Choroid plexus epithelial cell (primary cell): ENCODE results near the gene PYM1.

Experiments used
- DNase-seq: peaks from one replicate; pipeline ENCODE4 v3.0.0-alpha.2; 2010; ENCODE audit warnings: low read depth
- H3K4me3 ChIP-seq: 2 replicates; pipeline ENCODE4 v1.5.1; 2011; ENCODE audit warnings: low read depth, mild to moderate bottlenecking, control low read depth, low read length, moderate library complexity
- TF ChIP-seq, protein P1 (sequence below): conservative IDR thresholded peaks from 2 replicates; pipeline ENCODE4 v1.5.1; 2011; ENCODE audit warnings: low read depth, mild to moderate bottlenecking, control low read depth, inconsistent platforms, low read length, moderate library complexity

Gene PYM1

DNA sequence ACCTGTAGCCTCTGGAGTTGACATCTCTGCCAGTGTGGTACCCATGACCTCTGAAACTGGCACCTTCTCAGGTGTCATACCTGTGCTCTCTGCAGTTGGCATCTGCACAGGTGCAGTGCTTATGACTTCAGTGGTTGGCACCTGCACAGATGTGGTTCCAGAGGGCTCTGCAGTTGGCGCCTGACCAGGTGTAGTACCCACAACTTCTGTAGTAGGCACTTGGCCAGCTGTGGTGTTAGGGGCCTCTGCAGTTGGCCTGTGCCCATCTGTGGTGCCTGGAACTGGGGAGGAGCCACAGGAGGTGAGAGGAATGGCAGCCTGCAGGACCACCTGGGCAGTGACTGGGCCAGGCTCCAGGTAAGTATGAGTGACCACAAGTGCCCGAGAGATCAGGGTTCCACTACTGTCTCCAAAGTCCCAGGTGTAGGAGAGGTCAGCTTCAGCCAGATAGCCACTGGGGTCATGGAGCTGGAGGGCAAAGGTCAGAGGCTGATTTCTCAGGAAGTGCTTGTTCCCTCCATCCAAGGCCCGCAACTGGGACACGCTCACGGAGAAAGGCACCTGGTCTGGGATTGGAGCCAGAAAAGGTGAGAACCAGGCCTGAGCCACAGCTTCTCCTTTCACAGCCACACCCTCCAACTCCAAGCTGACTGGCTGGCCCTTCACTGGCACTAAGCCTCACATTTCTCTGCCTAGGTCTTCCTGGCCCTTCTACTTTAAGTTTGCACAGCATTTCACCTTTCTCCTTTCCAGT is 29.6 kb upstream of the PYM1 start:
- no peak for DNase-seq
- TF ChIP-seq, protein P1, sequence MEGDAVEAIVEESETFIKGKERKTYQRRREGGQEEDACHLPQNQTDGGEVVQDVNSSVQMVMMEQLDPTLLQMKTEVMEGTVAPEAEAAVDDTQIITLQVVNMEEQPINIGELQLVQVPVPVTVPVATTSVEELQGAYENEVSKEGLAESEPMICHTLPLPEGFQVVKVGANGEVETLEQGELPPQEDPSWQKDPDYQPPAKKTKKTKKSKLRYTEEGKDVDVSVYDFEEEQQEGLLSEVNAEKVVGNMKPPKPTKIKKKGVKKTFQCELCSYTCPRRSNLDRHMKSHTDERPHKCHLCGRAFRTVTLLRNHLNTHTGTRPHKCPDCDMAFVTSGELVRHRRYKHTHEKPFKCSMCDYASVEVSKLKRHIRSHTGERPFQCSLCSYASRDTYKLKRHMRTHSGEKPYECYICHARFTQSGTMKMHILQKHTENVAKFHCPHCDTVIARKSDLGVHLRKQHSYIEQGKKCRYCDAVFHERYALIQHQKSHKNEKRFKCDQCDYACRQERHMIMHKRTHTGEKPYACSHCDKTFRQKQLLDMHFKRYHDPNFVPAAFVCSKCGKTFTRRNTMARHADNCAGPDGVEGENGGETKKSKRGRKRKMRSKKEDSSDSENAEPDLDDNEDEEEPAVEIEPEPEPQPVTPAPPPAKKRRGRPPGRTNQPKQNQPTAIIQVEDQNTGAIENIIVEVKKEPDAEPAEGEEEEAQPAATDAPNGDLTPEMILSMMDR, result no peak
- H3K4me3 ChIP-seq, result no peak overlapping the region

DNA sequence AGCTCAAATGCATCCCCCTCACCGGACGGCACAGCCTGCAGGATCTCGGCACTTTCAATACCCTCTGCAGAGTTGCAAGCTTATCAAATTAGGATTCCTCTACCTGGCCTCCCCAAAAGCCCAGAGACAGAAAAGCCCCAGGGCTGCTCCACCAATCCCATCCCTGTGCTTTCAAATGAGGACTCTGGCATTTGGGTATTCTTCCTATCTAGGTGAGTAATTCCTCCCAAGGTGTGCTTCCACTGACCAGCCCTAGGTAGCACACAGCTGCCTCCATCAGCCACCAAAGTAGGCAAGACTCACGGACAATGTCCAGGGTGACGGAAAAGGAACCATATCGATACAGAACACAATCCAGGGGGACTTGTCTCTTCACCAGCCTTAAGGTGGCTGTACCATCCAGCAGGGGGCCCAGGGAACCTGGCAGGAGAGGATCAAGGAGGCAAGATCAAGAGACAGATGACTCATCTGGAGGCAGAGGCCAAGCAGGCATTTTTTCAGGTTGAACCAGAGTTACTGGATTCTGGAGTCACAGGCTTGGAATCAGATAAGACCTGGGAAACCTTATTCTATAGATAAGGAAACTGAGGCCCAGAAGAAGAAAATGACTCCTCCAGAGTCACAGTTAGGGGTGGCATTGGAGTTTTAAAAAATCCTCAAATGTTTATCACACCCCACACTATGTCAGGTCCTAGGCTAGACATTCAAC is 28.3 kb upstream of the PYM1 start:
- peak; percentile 36 for DNase-seq
- H3K4me3 ChIP-seq, result no peak overlapping the region
- TF ChIP-seq, protein P1, result peak; percentile 40

DNA sequence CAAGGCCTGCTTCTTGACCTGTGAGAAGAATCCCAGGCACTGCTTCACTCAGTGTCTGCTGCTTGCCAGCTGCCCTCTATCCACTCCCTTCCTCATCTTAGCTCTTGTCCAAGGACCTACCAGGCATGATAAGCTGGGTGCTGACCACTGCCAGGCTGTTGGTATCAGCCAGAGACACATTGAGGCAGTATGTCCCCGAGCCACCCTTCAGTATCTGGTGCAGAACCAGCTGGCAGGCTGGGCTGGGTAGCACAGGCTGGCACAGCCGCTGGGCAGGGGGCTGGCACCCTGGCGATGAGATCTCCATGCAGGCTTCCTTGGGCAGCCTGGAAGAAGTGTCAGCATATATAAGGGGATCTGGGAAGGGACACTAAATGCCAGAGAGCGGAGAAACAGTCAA is 27.6 kb upstream of the PYM1 start:
- no peak for DNase-seq
- H3K4me3 ChIP-seq, result no peak overlapping the region
- TF ChIP-seq, protein P1, result no peak

DNA sequence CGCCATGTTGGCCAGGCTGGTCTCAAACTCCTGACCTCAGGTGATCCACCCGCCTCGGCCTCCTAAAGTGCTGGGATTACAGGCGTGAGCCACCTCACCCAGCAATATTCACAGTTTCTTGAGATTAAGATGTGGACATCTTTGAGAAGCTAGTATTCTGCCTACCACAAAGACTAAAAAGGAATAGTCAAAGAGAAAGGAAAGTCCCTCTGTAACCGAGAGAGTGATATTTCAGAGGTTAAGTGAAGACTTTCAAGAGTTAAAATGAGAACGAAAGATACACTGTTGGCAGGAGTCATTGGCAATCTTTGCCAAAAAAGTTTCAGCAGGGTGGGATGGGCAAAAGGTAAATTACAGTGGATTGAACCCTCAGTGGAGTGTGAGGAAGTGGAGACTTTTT is 18.9 kb upstream of the PYM1 start:
- DNase-seq, result no peak
- TF ChIP-seq, protein P1, result no peak
- no peak overlapping the region for H3K4me3 ChIP-seq

DNA sequence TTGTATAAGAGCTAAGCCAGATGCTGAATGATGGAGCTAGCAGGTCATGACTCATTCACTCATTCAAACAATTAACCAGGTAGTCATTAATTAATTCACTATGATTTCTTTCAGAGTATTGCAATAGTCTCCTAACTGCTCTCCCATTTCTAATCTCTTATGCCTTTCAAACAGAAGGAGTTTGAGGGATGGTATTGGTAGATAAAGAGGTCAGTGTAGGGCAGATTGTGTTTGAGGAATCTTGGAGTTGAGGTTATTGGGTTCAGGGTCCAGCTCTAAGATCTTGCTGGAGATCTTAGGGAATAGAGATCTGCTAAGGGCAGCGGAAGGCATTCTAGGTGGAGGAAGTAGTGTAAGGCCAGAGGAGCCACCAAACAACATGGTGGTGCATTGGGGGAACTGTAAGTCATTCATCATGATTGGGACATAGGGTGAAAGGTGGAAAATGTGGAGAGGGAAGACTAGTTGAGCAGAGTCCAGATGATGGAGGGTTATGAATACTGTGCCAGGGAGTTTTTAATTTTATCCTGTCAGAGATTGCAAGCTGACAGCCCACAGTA is 15.0 kb upstream of the PYM1 start:
- no peak overlapping the region for H3K4me3 ChIP-seq
- DNase-seq, result no peak
- TF ChIP-seq, protein P1, result no peak

DNA sequence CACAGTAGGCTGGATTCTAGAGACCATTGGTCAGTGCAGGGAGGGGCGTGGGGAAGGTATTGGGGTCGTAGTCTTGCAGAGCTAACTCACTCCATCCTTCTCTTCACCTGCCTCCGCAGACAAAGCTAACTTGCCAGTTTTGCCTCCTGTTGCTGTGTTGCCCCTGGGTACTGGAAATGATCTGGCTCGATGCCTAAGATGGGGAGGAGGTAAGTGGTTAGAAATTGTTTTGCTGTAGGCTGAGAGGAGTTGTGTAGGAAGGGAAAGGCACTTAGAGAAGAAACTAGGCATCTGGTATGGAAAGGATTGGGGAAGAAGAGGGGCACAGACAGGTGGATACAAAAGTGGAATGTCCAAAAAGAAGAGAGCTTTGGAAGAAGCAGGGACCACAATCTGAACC is 14.4 kb upstream of the PYM1 start:
- H3K4me3 ChIP-seq, result no peak overlapping the region
- TF ChIP-seq, protein P1, result no peak
- no peak for DNase-seq
